Measurements from ENCODE around the gene MYH14.

- no peak for TF ChIP-seq POLR2AphosphoS5 (IDR thresholded peaks at IDR 0.05)
- TF ChIP-seq CTCF (IDR thresholded peaks at IDR 0.05) = no peak
These were observed 72.4 kb downstream of the MYH14 start for GRCh38 chr19:50275577-50276368.

Data from breast epithelium (tissue), 3 donors.